NCI-H128 (cell line): Measurements from ENCODE around the gene SRSF4.
"Not testable (repeated sequence)": the region's sequence is repeated elsewhere in the genome, so short reads cannot be mapped to it uniquely, and the experiment has no call there.

Experiments
- DNase-seq: peaks from one replicate; lab custom pipeline; 2025; ENCODE audit not compliant: unreplicated experiment; lab: John Stamatoyannopoulos, UW

The SRSF4 gene

GRCh38 chr1:29166291-29166878 lies 15.3 kb downstream of the SRSF4 start:
- no peak for DNase-seq

GRCh38 chr1:29164588-29164987 lies 17.1 kb downstream of the SRSF4 start:
- DNase-seq = no peak

- DNase-seq = no peak
Observed at GRCh38 chr1:29162476-29163138, 19.1 kb downstream of the SRSF4 start.

- no peak for DNase-seq
Observed at GRCh38 chr1:29162025-29162424, 19.7 kb downstream of the SRSF4 start.

GRCh38 chr1:29159773-29160172 lies 21.9 kb downstream of the SRSF4 start:
- DNase-seq = no peak

GRCh38 chr1:29157269-29157601 lies 24.5 kb downstream of the SRSF4 start:
- DNase-seq = no peak

- no peak for DNase-seq
Observed at GRCh38 chr1:29156543-29157268, 25.0 kb downstream of the SRSF4 start.

- no peak for DNase-seq
Observed at GRCh38 chr1:29152046-29152805, 29.5 kb downstream of the SRSF4 start.

GRCh38 chr1:29150346-29150745 lies 31.4 kb downstream of the SRSF4 start:
- not testable (repeated sequence) for DNase-seq

GRCh38 chr1:29148656-29149491 lies 32.8 kb downstream of the SRSF4 start:
- DNase-seq = no peak

GRCh38 chr1:29145739-29146437 lies 35.8 kb downstream of the SRSF4 start:
- DNase-seq = no peak

- DNase-seq = no peak
Observed at GRCh38 chr1:29144178-29144577, 37.5 kb downstream of the SRSF4 start.

GRCh38 chr1:29142714-29143113 lies 39.0 kb downstream of the SRSF4 start:
- no peak for DNase-seq

- no peak for DNase-seq
Observed at GRCh38 chr1:29136391-29136915, 45.2 kb downstream of the SRSF4 start.

- DNase-seq = no peak
Observed at GRCh38 chr1:29134695-29135028, 47.0 kb downstream of the SRSF4 start.

GRCh38 chr1:29133861-29134694 lies 47.6 kb downstream of the SRSF4 start:
- DNase-seq = no peak

- DNase-seq = not testable (repeated sequence)
Observed at GRCh38 chr1:29131056-29131455, 50.6 kb downstream of the SRSF4 start.

- no peak for DNase-seq
Observed at GRCh38 chr1:29129916-29130315, 51.8 kb downstream of the SRSF4 start.

GRCh38 chr1:29128739-29129138 lies 53.0 kb downstream of the SRSF4 start:
- no peak for DNase-seq
